Measurements from ENCODE around the gene CTTN. TPM values are rescaled to one million over a fixed set of nuclear protein-coding genes. Genes with fewer than 3 reads are reported as not detected.

The CTTN gene
- total and polyA plus RNA-seq, 2 of the 13 experiments (the other 11 are each of a cell fraction or from before 2014, with no cell fraction given), result 84.4 to 114 TPM

DNA sequence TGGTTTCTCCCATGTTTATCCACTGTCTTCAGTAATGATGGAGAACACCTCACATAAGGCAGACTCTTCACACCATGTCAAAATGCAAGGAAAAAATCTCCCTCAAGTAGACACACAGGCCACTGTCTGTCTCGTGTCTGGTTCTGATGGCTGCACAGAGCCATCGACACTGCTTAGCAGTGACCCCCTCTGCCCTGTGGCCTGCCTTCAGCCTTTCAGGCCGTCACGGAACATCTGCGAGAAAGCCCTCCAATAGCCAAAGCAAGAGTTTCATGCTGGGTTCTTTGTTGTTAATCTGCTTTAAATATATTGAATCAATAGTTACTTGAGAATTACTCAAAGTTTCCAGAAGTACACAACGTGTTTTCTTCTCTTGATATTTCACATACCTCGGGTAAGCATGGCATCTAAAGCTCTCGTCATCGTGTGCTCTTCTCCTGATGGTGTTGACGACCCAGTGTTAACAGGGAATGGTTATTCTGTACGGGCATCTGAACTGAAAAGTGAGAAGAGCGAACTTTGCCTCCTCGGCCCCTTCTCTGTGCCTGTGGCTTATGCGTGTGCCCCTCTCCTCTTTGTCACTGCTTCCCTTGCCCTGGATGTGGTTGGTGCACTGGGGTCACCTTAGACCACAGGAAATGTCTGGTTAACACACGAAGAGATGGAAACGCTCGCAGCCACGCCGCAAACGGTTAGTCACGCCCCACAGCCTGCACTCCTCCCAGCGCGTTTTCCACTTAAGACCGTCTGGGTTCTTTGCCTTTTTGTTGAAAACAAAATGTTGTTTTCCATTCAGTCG, 33.4 kb upstream of the CTTN start:
- Histone ChIP-seq H3K27ac (ENCODE audit: extremely low read length, insufficient read depth, low read length) (no peak overlapping the region), H3K4me3 (replicated peaks in 1 of 3; ENCODE audit: insufficient read depth in 1 of 3, low read depth in 2 of 3, low read length in 3 of 3) (no peak overlapping the region), H3K36me3 (replicated peaks in 1 of 2; ENCODE audit: control insufficient read depth in 1 of 2, insufficient read depth in 2 of 2, low read length in 2 of 2) (peaks cover 10 to 48% of the 10 kb centered on the region in 2 experiments), H3K9ac (ENCODE audit: insufficient read depth, low read depth, low read length) (no peak overlapping the region), H3K27me3 (ENCODE audit: control insufficient read depth in 1 of 2, insufficient read depth in 2 of 2, low read length in 2 of 2) (no peaks in the 10 kb centered on the region), H3K79me2 (ENCODE audit: insufficient read depth, low read length) (no peaks in the 10 kb centered on the region), H3K4me2 (ENCODE audit: low read depth, low read length) (no peak overlapping the region), H3K4me1 (ENCODE audit: insufficient read depth, low read length) (no peaks in the 10 kb centered on the region), H4K20me1 (ENCODE audit: insufficient read depth, low read length) (no peaks in the 10 kb centered on the region), H3K9me3 (ENCODE audit: low read length) (no peaks in the 10 kb centered on the region), H2AFZ (ENCODE audit: low read length) (no peak overlapping the region)
- ChIA-PET CTCF (ENCODE audit: low intra/inter-chr PET ratio, low total read pairs) (no interaction called here), POLR2A (no interaction called here)
- BruUV-seq (replicated peaks), result no TSS peak
- intact Hi-C loops (cut with micrococcal nuclease; ENCODE audit: unreplicated experiment), result no loop called here
- in situ Hi-C loops (cut with HindIII; ENCODE audit: extremely low pct_ligation_motif_present, low pct_unique_long_range_greater_than_20kb), result no loop called here
- no peak for ATAC-seq
- 98% methylated on average over 25 of the region's 25 CpGs for WGBS (ENCODE audit: low lambda C conversion rate)
- TF ChIP-seq ZNF33A (CRISPR knock-in tag; IDR thresholded peaks at IDR 0.05; ENCODE audit: borderline replicate concordance) (no peak), SCMH1 (CRISPR knock-in tag; IDR thresholded peaks at IDR 0.05; ENCODE audit: borderline replicate concordance) (no peak), ZNF468 (CRISPR knock-in tag; IDR thresholded peaks at IDR 0.05) (no peak), NFATC3 (CRISPR knock-in tag; IDR thresholded peaks at IDR 0.05) (no peak), ZNF552 (CRISPR knock-in tag; IDR thresholded peaks at IDR 0.05; ENCODE audit: borderline replicate concordance) (no peak), ZNF121 (CRISPR knock-in tag; IDR thresholded peaks at IDR 0.05) (no peak), ZNF225 (CRISPR knock-in tag; IDR thresholded peaks at IDR 0.05) (no peak)
- TF ChIP-seq, protein P1, sequence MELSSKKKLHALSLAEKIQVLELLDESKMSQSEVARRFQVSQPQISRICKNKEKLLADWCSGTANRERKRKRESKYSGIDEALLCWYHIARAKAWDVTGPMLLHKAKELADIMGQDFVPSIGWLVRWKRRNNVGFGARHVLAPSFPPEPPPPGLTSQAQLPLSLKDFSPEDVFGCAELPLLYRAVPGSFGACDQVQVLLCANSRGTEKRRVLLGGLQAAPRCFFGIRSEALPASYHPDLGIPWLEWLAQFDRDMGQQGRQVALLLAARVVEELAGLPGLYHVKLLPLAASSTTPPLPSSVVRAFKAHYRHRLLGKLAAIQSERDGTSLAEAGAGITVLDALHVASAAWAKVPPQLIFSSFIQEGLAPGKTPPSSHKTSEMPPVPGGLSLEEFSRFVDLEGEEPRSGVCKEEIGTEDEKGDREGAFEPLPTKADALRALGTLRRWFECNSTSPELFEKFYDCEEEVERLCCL (CRISPR knock-in tag; IDR thresholded peaks at IDR 0.05; ENCODE audit: borderline replicate concordance), result no peak
- TF ChIP-seq, protein P2, sequence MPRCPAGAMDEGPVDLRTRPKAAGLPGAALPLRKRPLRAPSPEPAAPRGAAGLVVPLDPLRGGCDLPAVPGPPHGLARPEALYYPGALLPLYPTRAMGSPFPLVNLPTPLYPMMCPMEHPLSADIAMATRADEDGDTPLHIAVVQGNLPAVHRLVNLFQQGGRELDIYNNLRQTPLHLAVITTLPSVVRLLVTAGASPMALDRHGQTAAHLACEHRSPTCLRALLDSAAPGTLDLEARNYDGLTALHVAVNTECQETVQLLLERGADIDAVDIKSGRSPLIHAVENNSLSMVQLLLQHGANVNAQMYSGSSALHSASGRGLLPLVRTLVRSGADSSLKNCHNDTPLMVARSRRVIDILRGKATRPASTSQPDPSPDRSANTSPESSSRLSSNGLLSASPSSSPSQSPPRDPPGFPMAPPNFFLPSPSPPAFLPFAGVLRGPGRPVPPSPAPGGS (CRISPR knock-in tag; IDR thresholded peaks at IDR 0.05), result no peak
- TF ChIP-seq, protein P3, sequence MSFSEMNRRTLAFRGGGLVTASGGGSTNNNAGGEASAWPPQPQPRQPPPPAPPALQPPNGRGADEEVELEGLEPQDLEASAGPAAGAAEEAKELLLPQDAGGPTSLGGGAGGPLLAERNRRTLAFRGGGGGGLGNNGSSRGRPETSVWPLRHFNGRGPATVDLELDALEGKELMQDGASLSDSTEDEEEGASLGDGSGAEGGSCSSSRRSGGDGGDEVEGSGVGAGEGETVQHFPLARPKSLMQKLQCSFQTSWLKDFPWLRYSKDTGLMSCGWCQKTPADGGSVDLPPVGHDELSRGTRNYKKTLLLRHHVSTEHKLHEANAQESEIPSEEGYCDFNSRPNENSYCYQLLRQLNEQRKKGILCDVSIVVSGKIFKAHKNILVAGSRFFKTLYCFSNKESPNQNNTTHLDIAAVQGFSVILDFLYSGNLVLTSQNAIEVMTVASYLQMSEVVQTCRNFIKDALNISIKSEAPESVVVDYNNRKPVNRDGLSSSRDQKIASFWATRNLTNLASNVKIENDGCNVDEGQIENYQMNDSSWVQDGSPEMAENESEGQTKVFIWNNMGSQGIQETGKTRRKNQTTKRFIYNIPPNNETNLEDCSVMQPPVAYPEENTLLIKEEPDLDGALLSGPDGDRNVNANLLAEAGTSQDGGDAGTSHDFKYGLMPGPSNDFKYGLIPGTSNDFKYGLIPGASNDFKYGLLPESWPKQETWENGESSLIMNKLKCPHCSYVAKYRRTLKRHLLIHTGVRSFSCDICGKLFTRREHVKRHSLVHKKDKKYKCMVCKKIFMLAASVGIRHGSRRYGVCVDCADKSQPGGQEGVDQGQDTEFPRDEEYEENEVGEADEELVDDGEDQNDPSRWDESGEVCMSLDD (CRISPR knock-in tag; IDR thresholded peaks at IDR 0.05; ENCODE audit: borderline replicate concordance), result no peak
- DNase-seq (ENCODE audit: low spot score), result no peak
- no peak for FAIRE-seq

Measured in HepG2 (cell line).